ENCODE data around the gene KLHL24.
"Not testable (repeated sequence)": the region's sequence is repeated elsewhere in the genome, so short reads cannot be mapped to it uniquely, and the experiment has no call there.

Gene KLHL24

GRCh38 chr3:183637633-183638032 lies 2.2 kb downstream of the KLHL24 start:
- H3K18ac ChIP-seq (ENCODE audit: low read depth in 1 of 2, low read length in 2 of 2); H2BK5ac ChIP-seq (ENCODE audit: low read depth, low read length, poor library complexity, severe bottlenecking); H3K4me1 ChIP-seq (ENCODE audit: control insufficient read depth, insufficient read depth, low read depth, low read length); H3K27me3 ChIP-seq (ENCODE audit: control insufficient read depth in 1 of 2, insufficient read depth in 1 of 2, low read length in 2 of 2); H3K79me1 ChIP-seq (replicated peaks; ENCODE audit: low read length, poor library complexity, severe bottlenecking); H3K9me3 ChIP-seq (ENCODE audit: control insufficient read depth, low read length); DNase-seq; H3K27ac ChIP-seq (ENCODE audit: low read length, poor library complexity, severe bottlenecking); H3K4ac ChIP-seq (ENCODE audit: low read depth in 1 of 2, low read length in 2 of 2); H3K4me2 ChIP-seq (ENCODE audit: low read length, poor library complexity, severe bottlenecking); H2AFZ ChIP-seq (ENCODE audit: low read depth, low read length); H3K14ac ChIP-seq (ENCODE audit: low read length in 2 of 2); H3K36me3 ChIP-seq (ENCODE audit: control insufficient read depth in 1 of 2, insufficient read depth in 2 of 2, low read depth in 1 of 2, low read length in 2 of 2); H3K23ac ChIP-seq (ENCODE audit: low read length in 2 of 2); H2AK5ac ChIP-seq (ENCODE audit: low read length, severe bottlenecking); H2BK120ac ChIP-seq (ENCODE audit: low read depth, low read length); H2BK15ac ChIP-seq (ENCODE audit: low read depth, poor library complexity, severe bottlenecking); H4K8ac ChIP-seq (ENCODE audit: low read length); H4K91ac ChIP-seq (ENCODE audit: low read length); H2BK12ac ChIP-seq (ENCODE audit: low read length in 2 of 2): not testable (repeated sequence)
- 87% methylated on average over 14 of the region's 14 CpGs for WGBS
- Histone ChIP-seq H3K9ac (ENCODE audit: low read length) (peak overlapping the region; percentile 94), H3K4me3 (ENCODE audit: insufficient read depth in 1 of 2, low read depth in 1 of 2, low read length in 2 of 2) (peak overlapping the region in 1 of 2 experiments; percentile 91)

- no peak overlapping the region for H3K27ac ChIP-seq (ENCODE audit: low read length, poor library complexity, severe bottlenecking)
- H2BK12ac ChIP-seq (ENCODE audit: low read length in 2 of 2), result no peak overlapping the region
- H3K27me3 ChIP-seq (ENCODE audit: control insufficient read depth in 1 of 2, insufficient read depth in 1 of 2, low read length in 2 of 2), result no peaks in the 10 kb centered on the region
- no peak overlapping the region for H2BK120ac ChIP-seq (ENCODE audit: low read depth, low read length)
- H2BK15ac ChIP-seq (ENCODE audit: low read depth, poor library complexity, severe bottlenecking), result no peak overlapping the region
- no peak overlapping the region for H4K8ac ChIP-seq (ENCODE audit: low read length)
- peak; percentile 14 for DNase-seq
- peaks cover 2% of the 10 kb centered on the region for H3K4me1 ChIP-seq (ENCODE audit: control insufficient read depth, insufficient read depth, low read depth, low read length)
- H3K9ac ChIP-seq (ENCODE audit: low read length), result no peak overlapping the region
- H2AFZ ChIP-seq (ENCODE audit: low read depth, low read length), result no peak overlapping the region
- H3K4me2 ChIP-seq (ENCODE audit: low read length, poor library complexity, severe bottlenecking), result no peak overlapping the region
- no peak overlapping the region for H2AK5ac ChIP-seq (ENCODE audit: low read length, severe bottlenecking)
- H3K18ac ChIP-seq (ENCODE audit: low read depth in 1 of 2, low read length in 2 of 2), result no peak overlapping the region
- peaks cover 0 to 3% of the 10 kb centered on the region in 2 experiments for H3K36me3 ChIP-seq (ENCODE audit: control insufficient read depth in 1 of 2, insufficient read depth in 2 of 2, low read depth in 1 of 2, low read length in 2 of 2)
- H3K14ac ChIP-seq (ENCODE audit: low read length in 2 of 2), result no peak overlapping the region
- no peak overlapping the region for H3K4ac ChIP-seq (ENCODE audit: low read depth in 1 of 2, low read length in 2 of 2)
- no peaks in the 10 kb centered on the region for H3K9me3 ChIP-seq (ENCODE audit: control insufficient read depth, low read length)
- no peak overlapping the region for H2BK5ac ChIP-seq (ENCODE audit: low read depth, low read length, poor library complexity, severe bottlenecking)
- H3K23ac ChIP-seq (ENCODE audit: low read length in 2 of 2), result no peak overlapping the region
- no peak overlapping the region for H3K4me3 ChIP-seq (ENCODE audit: insufficient read depth in 1 of 2, low read depth in 1 of 2, low read length in 2 of 2)
- H4K91ac ChIP-seq (ENCODE audit: low read length), result no peak overlapping the region
- WGBS, result 78% methylated on average over 3 of the region's 6 CpGs
- H3K79me1 ChIP-seq (replicated peaks; ENCODE audit: low read length, poor library complexity, severe bottlenecking), result peaks cover 6% of the 10 kb centered on the region
These were observed 2.9 kb downstream of the KLHL24 start for GRCh38 chr3:183638101-183638852.

- not testable (repeated sequence) for H2BK120ac ChIP-seq (ENCODE audit: low read depth, low read length); H3K4me1 ChIP-seq (ENCODE audit: control insufficient read depth, insufficient read depth, low read depth, low read length); H2AFZ ChIP-seq (ENCODE audit: low read depth, low read length); H4K91ac ChIP-seq (ENCODE audit: low read length); H3K14ac ChIP-seq (ENCODE audit: low read length in 2 of 2); H3K9ac ChIP-seq (ENCODE audit: low read length); H2AK5ac ChIP-seq (ENCODE audit: low read length, severe bottlenecking); H3K79me1 ChIP-seq (replicated peaks; ENCODE audit: low read length, poor library complexity, severe bottlenecking); H3K9me3 ChIP-seq (ENCODE audit: control insufficient read depth, low read length); H3K4me3 ChIP-seq (ENCODE audit: insufficient read depth in 1 of 2, low read depth in 1 of 2, low read length in 2 of 2); H3K18ac ChIP-seq (ENCODE audit: low read depth in 1 of 2, low read length in 2 of 2); H2BK12ac ChIP-seq (ENCODE audit: low read length in 2 of 2); DNase-seq; H3K4me2 ChIP-seq (ENCODE audit: low read length, poor library complexity, severe bottlenecking); H3K23ac ChIP-seq (ENCODE audit: low read length in 2 of 2); H3K4ac ChIP-seq (ENCODE audit: low read depth in 1 of 2, low read length in 2 of 2); H3K27me3 ChIP-seq (ENCODE audit: control insufficient read depth in 1 of 2, insufficient read depth in 1 of 2, low read length in 2 of 2); H4K8ac ChIP-seq (ENCODE audit: low read length); H3K27ac ChIP-seq (ENCODE audit: low read length, poor library complexity, severe bottlenecking); H2BK5ac ChIP-seq (ENCODE audit: low read depth, low read length, poor library complexity, severe bottlenecking); H2BK15ac ChIP-seq (ENCODE audit: low read depth, poor library complexity, severe bottlenecking)
- peaks cover 2 to 15% of the 10 kb centered on the region in 2 experiments for H3K36me3 ChIP-seq (ENCODE audit: control insufficient read depth in 1 of 2, insufficient read depth in 2 of 2, low read depth in 1 of 2, low read length in 2 of 2)
- 88% methylated on average over 11 of the region's 11 CpGs for WGBS
These were observed 5.2 kb downstream of the KLHL24 start for GRCh38 chr3:183640635-183641034.

- Histone ChIP-seq H3K36me3 (ENCODE audit: control insufficient read depth in 1 of 2, insufficient read depth in 2 of 2, low read depth in 1 of 2, low read length in 2 of 2) (peaks cover 0 to 21% of the 10 kb centered on the region in 2 experiments), H2AK5ac (ENCODE audit: low read length, severe bottlenecking) (no peak overlapping the region), H3K4me2 (ENCODE audit: low read length, poor library complexity, severe bottlenecking) (no peak overlapping the region), H2BK120ac (ENCODE audit: low read depth, low read length) (no peak overlapping the region), H4K91ac (ENCODE audit: low read length) (no peak overlapping the region), H3K79me1 (replicated peaks; ENCODE audit: low read length, poor library complexity, severe bottlenecking) (no peaks in the 10 kb centered on the region), H4K8ac (ENCODE audit: low read length) (no peak overlapping the region), H3K4ac (ENCODE audit: low read depth in 1 of 2, low read length in 2 of 2) (no peak overlapping the region), H2BK5ac (ENCODE audit: low read depth, low read length, poor library complexity, severe bottlenecking) (no peak overlapping the region), H2BK12ac (ENCODE audit: low read length in 2 of 2) (no peak overlapping the region), H2AFZ (ENCODE audit: low read depth, low read length) (no peak overlapping the region), H3K9ac (ENCODE audit: low read length) (no peak overlapping the region), H3K4me3 (ENCODE audit: insufficient read depth in 1 of 2, low read depth in 1 of 2, low read length in 2 of 2) (no peak overlapping the region), H3K18ac (ENCODE audit: low read depth in 1 of 2, low read length in 2 of 2) (no peak overlapping the region), H3K14ac (ENCODE audit: low read length in 2 of 2) (no peak overlapping the region), H3K4me1 (ENCODE audit: control insufficient read depth, insufficient read depth, low read depth, low read length) (peaks cover 2% of the 10 kb centered on the region), H3K27ac (ENCODE audit: low read length, poor library complexity, severe bottlenecking) (no peak overlapping the region), H2BK15ac (ENCODE audit: low read depth, poor library complexity, severe bottlenecking) (no peak overlapping the region), H3K27me3 (ENCODE audit: control insufficient read depth in 1 of 2, insufficient read depth in 1 of 2, low read length in 2 of 2) (no peaks in the 10 kb centered on the region), H3K9me3 (ENCODE audit: control insufficient read depth, low read length) (no peaks in the 10 kb centered on the region), H3K23ac (ENCODE audit: low read length in 2 of 2) (no peak overlapping the region)
- WGBS, result 43% methylated on average over 2 of the region's 2 CpGs
- no peak for DNase-seq
These were observed 6.5 kb downstream of the KLHL24 start for GRCh38 chr3:183641882-183642281.

Measured in mesenchymal stem cell (in vitro differentiated cells and primary cell).